OCI-LY1 (cell line): Measurements from ENCODE around the gene RETSAT.

ENCODE experiments used
- H2AFZ ChIP-seq: fragments of 200-600 bp; sonication (generic), shearing (Covaris generic); 2 replicates; pipeline ENCODE4 v1.6.0; 2014; ENCODE audit warnings: antibody characterized with exemption, mild to moderate bottlenecking, low read length
- H3F3A ChIP-seq: fragments of 200-600 bp; sonication (generic), shearing (Covaris generic); 2 replicates; pipeline ENCODE4 v1.6.0; 2014; ENCODE audit warnings: mild to moderate bottlenecking, antibody characterized with exemption, low read length, moderate library complexity; ENCODE audit not compliant: insufficient read depth
- H3K27ac ChIP-seq: fragments of 200-600 bp; sonication (generic); 2 replicates; pipeline ENCODE4 v1.5.1; 2014; ENCODE audit warnings: low read length, mixed run types, mild to moderate bottlenecking, low read depth; ENCODE audit not compliant: poor library complexity, severe bottlenecking
- H3K27me3 ChIP-seq: fragments of 200-600 bp; sonication (generic); 2 replicates; pipeline ENCODE4 v1.6.0; 2014; ENCODE audit warnings: antibody characterized with exemption, mild to moderate bottlenecking, low read length, moderate library complexity; ENCODE audit not compliant: insufficient read depth
- H3K36me3 ChIP-seq: fragments of 200-600 bp; sonication (generic); 2 replicates; pipeline ENCODE4 v1.6.1; 2014; ENCODE audit warnings: mild to moderate bottlenecking, antibody characterized with exemption, low read length, moderate library complexity, mixed read lengths; ENCODE audit not compliant: insufficient read depth
- H3K4me1 ChIP-seq: fragments of 200-600 bp; sonication (generic); 2 replicates; pipeline ENCODE4 v1.5.1; 2014; ENCODE audit warnings: mild to moderate bottlenecking, low read length, moderate library complexity; ENCODE audit not compliant: insufficient read depth, severe bottlenecking
- H3K4me2 ChIP-seq: fragments of 200-600 bp; sonication (generic), shearing (Covaris generic); 2 replicates; pipeline ENCODE4 v1.6.1; 2014; ENCODE audit warnings: low read length
- H3K4me3 ChIP-seq: fragments of 200-600 bp; sonication (generic); 2 replicates; pipeline ENCODE4 v1.5.1; 2014; ENCODE audit warnings: low read length, low read depth, mild to moderate bottlenecking, mixed read lengths; ENCODE audit not compliant: poor library complexity, severe bottlenecking
- H3K79me2 ChIP-seq: fragments of 200-600 bp; shearing (Covaris generic); 2 replicates; pipeline ENCODE4 v1.6.1; 2016; ENCODE audit warnings: mixed run types, low read length, mixed read lengths; ENCODE audit not compliant: insufficient read depth
- H3K9ac ChIP-seq: fragments of 200-600 bp; sonication (generic), shearing (Covaris generic); 2 replicates; pipeline ENCODE4 v1.6.1; 2014; ENCODE audit warnings: mild to moderate bottlenecking, low read length, mixed read lengths
- H3K9me2 ChIP-seq: fragments of 200-600 bp; sonication (generic), shearing (Covaris generic); 2 replicates; pipeline ENCODE4 v1.6.1; 2014; ENCODE audit warnings: low read depth, mild to moderate bottlenecking, low read length, mixed read lengths
- H3K9me3 ChIP-seq: fragments of 200-600 bp; shearing (Covaris generic); 2 replicates; pipeline ENCODE4 v1.6.1; 2014; ENCODE audit warnings: low read length, mixed read lengths
- H4K20me1 ChIP-seq: fragments of 200-600 bp; sonication (generic), shearing (Covaris generic); 2 replicates; pipeline ENCODE4 v1.6.0; 2016; ENCODE audit warnings: mild to moderate bottlenecking, low read length; ENCODE audit not compliant: insufficient read depth
- CTCF ChIP-seq: fragments of 200-600 bp; sonication (generic), shearing (Covaris generic); IDR thresholded peaks from 2 replicates; pipeline ENCODE4 v1.5.1; 2017; ENCODE audit warnings: mild to moderate bottlenecking, antibody characterized with exemption, low read length, moderate library complexity, mixed read lengths
- EZH2 ChIP-seq: fragments of 200-600 bp; sonication (generic), shearing (Covaris generic); IDR thresholded peaks from 2 replicates; pipeline ENCODE4 v1.8.0; 2017; ENCODE audit warnings: borderline replicate concordance, mixed run types, mild to moderate bottlenecking, antibody characterized with exemption, low read length, moderate library complexity, mixed read lengths

The RETSAT gene

DNA sequence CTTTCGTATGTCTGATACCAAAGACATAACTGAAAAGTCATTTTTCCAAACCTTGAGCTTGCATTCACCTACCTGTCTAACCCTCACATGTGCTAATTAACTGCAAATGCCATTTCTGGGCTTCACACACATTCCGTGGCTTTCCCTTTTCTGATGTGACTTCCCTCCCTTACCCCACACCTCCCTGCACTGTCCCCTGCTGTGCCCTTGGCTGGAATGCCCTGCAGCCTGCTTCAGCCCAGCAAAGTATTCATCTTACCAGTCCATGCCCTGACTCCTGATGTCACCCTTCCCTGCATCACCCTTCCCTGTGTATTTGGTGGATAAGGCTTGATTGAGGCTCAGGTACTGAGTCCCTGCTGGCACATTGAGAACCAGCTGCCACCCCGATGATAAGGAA is 12.2 kb downstream of the RETSAT start:
- Histone ChIP-seq H2AFZ (no peak overlapping the region), H3K27me3 (no peaks in the 10 kb centered on the region), H4K20me1 (no peaks in the 10 kb centered on the region), H3K9me3 (no peaks in the 10 kb centered on the region), H3K79me2 (no peaks in the 10 kb centered on the region), H3K4me2 (no peak overlapping the region), H3K9ac (no peak overlapping the region), H3K4me3 (no peak overlapping the region), H3K4me1 (no peaks in the 10 kb centered on the region), H3K9me2 (no peaks in the 10 kb centered on the region), H3F3A (no peaks in the 10 kb centered on the region), H3K27ac (no peak overlapping the region), H3K36me3 (0 out of 2 replicates have a peak, but pooled peaks cover 5% of the 10 kb centered on the region)
- TF ChIP-seq CTCF (no peak), EZH2 (no peak)

- no peaks in the 10 kb centered on the region for H3K9me2 ChIP-seq
- no peak overlapping the region for H2AFZ ChIP-seq
- no peak overlapping the region for H3K9ac ChIP-seq
- no peaks in the 10 kb centered on the region for H3F3A ChIP-seq
- no peaks in the 10 kb centered on the region for H3K9me3 ChIP-seq
- H3K27ac ChIP-seq, result no peak overlapping the region
- H3K4me2 ChIP-seq, result no peak overlapping the region
- H3K4me3 ChIP-seq, result no peak overlapping the region
- H3K27me3 ChIP-seq, result no peaks in the 10 kb centered on the region
- 0 out of 2 replicates have a peak, but pooled peaks cover 3% of the 10 kb centered on the region for H3K36me3 ChIP-seq
- TF ChIP-seq EZH2 (no peak), CTCF (no peak)
- no peaks in the 10 kb centered on the region for H3K79me2 ChIP-seq
- no peaks in the 10 kb centered on the region for H3K4me1 ChIP-seq
- no peaks in the 10 kb centered on the region for H4K20me1 ChIP-seq
These were observed 12.9 kb downstream of the RETSAT start for GRCh38 chr2:85341269-85342029.

- Histone ChIP-seq H3K36me3 (no peaks in the 10 kb centered on the region), H3K4me2 (no peak overlapping the region), H3K27ac (no peak overlapping the region), H3F3A (no peaks in the 10 kb centered on the region), H3K27me3 (no peaks in the 10 kb centered on the region), H2AFZ (no peak overlapping the region), H3K9me2 (no peaks in the 10 kb centered on the region), H3K4me3 (no peak overlapping the region), H4K20me1 (no peaks in the 10 kb centered on the region), H3K4me1 (no peaks in the 10 kb centered on the region), H3K9me3 (no peaks in the 10 kb centered on the region), H3K79me2 (no peaks in the 10 kb centered on the region), H3K9ac (no peak overlapping the region)
- TF ChIP-seq CTCF, result no peak
These were observed 14.1 kb downstream of the RETSAT start for GRCh38 chr2:85340034-85340892.
